Measurements from ENCODE around the gene RRP15. TPM values are rescaled to one million over a fixed set of nuclear protein-coding genes. Genes with fewer than 3 reads are reported as not detected.

RRP15 gene
- total RNA-seq, 1 donor from 2014 or later, result 28.4 TPM

DNA sequence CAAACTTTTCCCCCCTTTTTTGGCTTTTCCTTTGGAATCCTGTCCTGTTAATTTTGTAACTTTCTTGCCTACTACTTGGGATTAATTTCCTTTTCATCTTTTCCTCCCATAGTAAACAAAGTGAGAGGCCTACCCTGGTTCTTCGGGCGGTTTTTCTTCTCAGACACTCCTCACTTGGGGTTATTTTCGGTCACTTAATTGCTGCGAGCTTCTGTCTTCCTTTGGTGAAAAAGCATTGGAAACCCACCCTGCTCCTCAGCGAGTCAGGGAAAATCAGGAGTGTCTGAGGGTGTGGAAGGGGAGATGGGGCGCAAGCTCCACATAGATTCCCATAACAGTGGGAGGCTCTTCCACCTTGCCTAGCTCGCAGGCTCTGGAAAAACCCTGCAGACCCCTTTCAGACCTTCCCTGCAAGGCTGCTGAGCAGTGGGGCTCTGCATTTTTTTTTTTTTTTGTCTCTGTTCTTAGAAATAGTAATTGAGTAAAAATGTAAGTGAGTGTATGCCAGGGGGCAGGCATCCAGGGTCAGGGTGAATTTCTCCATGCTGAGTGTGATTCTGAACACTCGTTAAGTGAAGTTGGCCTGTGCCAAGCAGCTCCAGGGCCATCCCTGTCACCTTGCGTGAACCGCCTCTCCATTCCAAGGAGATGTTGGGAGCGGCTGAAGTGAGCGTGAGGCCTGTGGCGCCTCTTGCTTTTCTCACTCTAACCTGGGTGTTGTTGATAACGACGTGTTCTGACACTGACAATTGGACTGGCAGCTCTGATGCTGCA lies 80.3 kb downstream of the RRP15 start:
- H3K79me2 ChIP-seq (ENCODE audit: insufficient read depth, low read length), result peaks cover 95% of the 10 kb centered on the region
- no peaks in the 10 kb centered on the region for H3K9me3 Mint-ChIP-seq (ENCODE audit: unreplicated experiment)

DNA sequence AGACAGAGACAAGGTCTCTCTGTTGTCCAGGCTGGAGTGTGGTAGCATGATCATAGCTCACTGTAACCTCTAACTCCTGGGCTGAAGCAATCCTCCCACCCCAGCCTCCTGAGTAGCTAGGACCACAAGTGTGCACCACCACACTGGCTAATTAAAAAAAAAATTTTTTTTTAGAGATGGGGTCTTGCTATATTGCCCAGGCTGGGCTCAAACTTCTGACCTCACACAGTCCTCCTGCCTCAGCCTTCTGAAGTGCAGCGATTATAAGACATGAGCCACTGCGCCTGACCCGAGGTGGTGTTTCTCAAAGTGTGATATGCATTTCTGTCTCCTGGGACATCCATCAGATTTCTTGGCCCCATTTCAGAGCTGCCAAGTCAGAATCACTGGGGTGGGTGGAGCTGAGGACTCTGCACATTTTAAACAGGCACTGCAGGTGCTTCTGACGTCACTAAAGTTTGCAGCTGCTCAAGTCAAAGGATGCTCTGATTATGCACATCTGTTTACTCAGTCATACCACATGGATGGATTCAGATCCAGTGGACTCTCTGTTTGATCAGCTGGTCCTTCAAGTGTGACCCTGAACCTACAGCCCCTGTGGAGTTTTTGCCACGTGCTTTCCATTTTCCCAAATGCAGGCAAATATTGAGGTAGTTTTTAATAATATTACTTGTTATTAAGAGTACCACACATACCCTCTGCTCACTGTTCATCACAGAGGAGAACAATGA lies 81.4 kb downstream of the RRP15 start:
- Histone ChIP-seq H3K4me2 (ENCODE audit: low read length) (no peak overlapping the region), H3K4me1 (ENCODE audit: insufficient read depth, low read length) (peaks cover 54% of the 10 kb centered on the region), H2AFZ (ENCODE audit: low read depth, low read length) (no peak overlapping the region), H4K20me1 (ENCODE audit: insufficient read depth, low read length) (peaks cover 65% of the 10 kb centered on the region), H3K9ac (ENCODE audit: low read length) (no peak overlapping the region), H3K4me3 (ENCODE audit: insufficient read depth, low read depth, low read length) (no peak overlapping the region), H3K36me3 (ENCODE audit: insufficient read depth, low read length) (peaks cover 25% of the 10 kb centered on the region), H3K27ac (ENCODE audit: low read depth, low read length) (no peak overlapping the region), H3K79me2 (ENCODE audit: insufficient read depth, low read length) (peaks cover 95% of the 10 kb centered on the region), H3K27me3 (ENCODE audit: insufficient read depth, low read length) (no peaks in the 10 kb centered on the region), H3K9me3 (ENCODE audit: insufficient read depth, low read depth, low read length) (no peaks in the 10 kb centered on the region)
- no peak overlapping the region for H3K27ac Mint-ChIP-seq (ENCODE audit: unreplicated experiment)
- peaks cover 3% of the 10 kb centered on the region for H3K9me3 Mint-ChIP-seq (ENCODE audit: unreplicated experiment)
- peaks cover 29% of the 10 kb centered on the region for H3K36me3 Mint-ChIP-seq (ENCODE audit: low read depth, unreplicated experiment)
- H3K27me3 Mint-ChIP-seq (ENCODE audit: low read depth, unreplicated experiment), result no peaks in the 10 kb centered on the region
- H3K4me1 Mint-ChIP-seq (ENCODE audit: low read depth, unreplicated experiment), result peaks cover 71% of the 10 kb centered on the region
- H3K4me3 Mint-ChIP-seq (ENCODE audit: unreplicated experiment), result no peak overlapping the region
- TF ChIP-seq, protein P1, sequence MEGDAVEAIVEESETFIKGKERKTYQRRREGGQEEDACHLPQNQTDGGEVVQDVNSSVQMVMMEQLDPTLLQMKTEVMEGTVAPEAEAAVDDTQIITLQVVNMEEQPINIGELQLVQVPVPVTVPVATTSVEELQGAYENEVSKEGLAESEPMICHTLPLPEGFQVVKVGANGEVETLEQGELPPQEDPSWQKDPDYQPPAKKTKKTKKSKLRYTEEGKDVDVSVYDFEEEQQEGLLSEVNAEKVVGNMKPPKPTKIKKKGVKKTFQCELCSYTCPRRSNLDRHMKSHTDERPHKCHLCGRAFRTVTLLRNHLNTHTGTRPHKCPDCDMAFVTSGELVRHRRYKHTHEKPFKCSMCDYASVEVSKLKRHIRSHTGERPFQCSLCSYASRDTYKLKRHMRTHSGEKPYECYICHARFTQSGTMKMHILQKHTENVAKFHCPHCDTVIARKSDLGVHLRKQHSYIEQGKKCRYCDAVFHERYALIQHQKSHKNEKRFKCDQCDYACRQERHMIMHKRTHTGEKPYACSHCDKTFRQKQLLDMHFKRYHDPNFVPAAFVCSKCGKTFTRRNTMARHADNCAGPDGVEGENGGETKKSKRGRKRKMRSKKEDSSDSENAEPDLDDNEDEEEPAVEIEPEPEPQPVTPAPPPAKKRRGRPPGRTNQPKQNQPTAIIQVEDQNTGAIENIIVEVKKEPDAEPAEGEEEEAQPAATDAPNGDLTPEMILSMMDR (IDR thresholded peaks at IDR 0.05; ENCODE audit: insufficient read depth, low read depth, low read length), result no peak
- TF ChIP-seq EZH2 (IDR thresholded peaks at IDR 0.05; ENCODE audit: insufficient read depth, low read length), result no peak
- FAIRE-seq (no peak), DNase-seq (ENCODE audit: low read depth) (no peak)

More for the DNA sequence above, 80.3 kb downstream of the RRP15 start:
- H3K4me3 ChIP-seq (ENCODE audit: insufficient read depth, low read depth, low read length), result no peak overlapping the region
- Mint-ChIP-seq H3K27ac (ENCODE audit: unreplicated experiment) (peak overlapping the region; percentile 41), H3K4me1 (ENCODE audit: low read depth, unreplicated experiment) (peaks cover 72% of the 10 kb centered on the region), H3K36me3 (ENCODE audit: low read depth, unreplicated experiment) (peaks cover 28% of the 10 kb centered on the region), H3K4me3 (ENCODE audit: unreplicated experiment) (peak overlapping the region; percentile 14), H3K27me3 (ENCODE audit: low read depth, unreplicated experiment) (no peaks in the 10 kb centered on the region)
- peaks cover 25% of the 10 kb centered on the region for H3K36me3 ChIP-seq (ENCODE audit: insufficient read depth, low read length)
- peak overlapping the region; percentile 29 for H3K9ac ChIP-seq (ENCODE audit: low read length)
- no peaks in the 10 kb centered on the region for H3K27me3 ChIP-seq (ENCODE audit: insufficient read depth, low read length)
- peaks cover 53% of the 10 kb centered on the region for H3K4me1 ChIP-seq (ENCODE audit: insufficient read depth, low read length)
- no peaks in the 10 kb centered on the region for H3K9me3 ChIP-seq (ENCODE audit: insufficient read depth, low read depth, low read length)
- peaks cover 67% of the 10 kb centered on the region for H4K20me1 ChIP-seq (ENCODE audit: insufficient read depth, low read length)
- peak overlapping the region; percentile 36 for H3K4me2 ChIP-seq (ENCODE audit: low read length)
- no peak overlapping the region for H2AFZ ChIP-seq (ENCODE audit: low read depth, low read length)
- DNase-seq (ENCODE audit: low read depth), result peak; percentile 49
- H3K27ac ChIP-seq (ENCODE audit: low read depth, low read length), result peak overlapping the region; percentile 33
- no peak for FAIRE-seq
- TF ChIP-seq, protein P1 (IDR thresholded peaks at IDR 0.05; ENCODE audit: insufficient read depth, low read depth, low read length), result no peak
- TF ChIP-seq EZH2 (IDR thresholded peaks at IDR 0.05; ENCODE audit: insufficient read depth, low read length), result no peak
